Measurements from ENCODE around the gene PDGFD.
A peak's percentile ranks its signal among the peaks of the same experiment; 100 is the strongest.

The PDGFD gene

DNA sequence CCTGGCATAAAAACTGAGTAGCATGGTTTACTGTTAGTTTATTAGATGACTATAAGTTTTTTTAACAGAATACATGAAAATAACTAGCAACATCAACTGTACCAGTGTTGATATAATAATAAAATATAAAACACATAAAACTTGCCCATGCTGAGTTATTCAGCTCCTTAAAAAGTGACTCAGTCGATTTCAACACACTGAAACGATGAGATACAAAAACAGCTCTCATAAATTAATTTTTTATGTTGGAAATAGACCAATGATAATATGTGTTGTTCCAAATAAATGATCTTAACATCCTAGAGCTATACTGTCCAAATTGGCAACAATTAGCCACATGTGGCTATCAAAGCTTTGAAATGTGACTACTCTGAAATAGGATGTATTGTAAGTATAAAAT is 15.9 kb downstream of the PDGFD start:
- DNase-seq = no peak
- in situ Hi-C loops (cut with MboI; ENCODE audit: low pct_unique_long_range_greater_than_20kb, low sequenced_read_pairs) = no loop called here

DNA sequence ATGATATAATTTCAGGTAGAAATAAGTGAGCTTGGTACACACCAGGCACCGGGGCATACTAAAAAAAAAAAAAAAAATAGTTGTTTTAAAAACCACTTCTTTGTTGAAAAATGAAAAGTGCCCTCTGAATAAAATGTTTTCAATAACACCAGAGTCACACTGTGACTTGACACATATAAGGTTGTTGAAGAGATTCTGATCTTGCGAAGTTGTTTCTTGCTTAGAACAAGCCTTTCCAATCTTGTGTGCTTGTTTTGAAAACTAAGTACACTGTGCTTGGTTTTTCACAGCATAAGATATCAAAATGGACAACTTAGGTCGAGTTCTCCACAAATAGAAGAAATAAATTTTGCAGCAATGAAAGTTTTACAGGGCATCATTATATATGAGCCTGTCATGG is 17.0 kb downstream of the PDGFD start:
- no peak for DNase-seq

DNA sequence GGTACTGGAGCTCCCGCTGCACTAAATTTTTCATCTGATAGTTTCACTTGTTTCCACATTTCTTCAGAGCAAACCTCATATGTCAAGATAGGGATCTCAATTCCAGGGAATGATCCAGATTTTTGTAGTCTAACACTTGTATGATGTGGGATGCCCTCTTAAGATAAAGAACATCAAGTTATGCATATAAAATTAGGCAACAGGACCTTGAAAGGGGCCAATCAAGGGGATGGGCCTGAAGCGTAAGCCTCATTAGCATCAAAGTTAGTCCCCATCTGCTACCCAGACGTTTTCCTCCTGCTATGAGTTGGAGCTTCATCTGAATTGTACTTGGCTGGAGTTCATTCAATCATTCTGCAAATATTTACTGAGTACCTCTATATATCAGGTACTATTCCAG is 17.5 kb downstream of the PDGFD start:
- DNase-seq = no peak

More for the DNA sequence above, 17.0 kb downstream of the PDGFD start:
- in situ Hi-C loops (cut with MboI; ENCODE audit: low pct_unique_long_range_greater_than_20kb, low sequenced_read_pairs) = no loop called here

DNA sequence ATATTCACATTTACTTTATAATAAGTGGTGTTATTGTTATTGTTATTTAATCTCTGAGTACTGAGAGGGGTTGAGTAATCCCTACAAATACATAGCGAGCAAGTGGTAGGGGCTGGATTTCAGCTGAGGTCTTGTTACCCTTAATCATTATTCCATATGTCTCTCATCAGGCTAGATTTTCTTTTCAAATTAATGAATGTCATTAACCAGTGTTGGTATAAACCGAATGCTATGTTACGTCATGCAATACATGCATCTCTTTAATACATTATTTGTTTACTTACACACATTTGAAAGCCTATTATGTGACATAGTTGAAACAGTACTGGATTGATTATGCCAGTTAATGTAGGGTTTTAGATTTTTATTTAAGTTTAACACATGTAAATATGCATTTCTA is 18.9 kb downstream of the PDGFD start:
- DNase-seq = no peak
- in situ Hi-C loops (cut with MboI; ENCODE audit: low pct_unique_long_range_greater_than_20kb, low sequenced_read_pairs) = no loop called here

More for the DNA sequence above, 17.5 kb downstream of the PDGFD start:
- in situ Hi-C loops (cut with MboI; ENCODE audit: low pct_unique_long_range_greater_than_20kb, low sequenced_read_pairs) = no loop called here

DNA sequence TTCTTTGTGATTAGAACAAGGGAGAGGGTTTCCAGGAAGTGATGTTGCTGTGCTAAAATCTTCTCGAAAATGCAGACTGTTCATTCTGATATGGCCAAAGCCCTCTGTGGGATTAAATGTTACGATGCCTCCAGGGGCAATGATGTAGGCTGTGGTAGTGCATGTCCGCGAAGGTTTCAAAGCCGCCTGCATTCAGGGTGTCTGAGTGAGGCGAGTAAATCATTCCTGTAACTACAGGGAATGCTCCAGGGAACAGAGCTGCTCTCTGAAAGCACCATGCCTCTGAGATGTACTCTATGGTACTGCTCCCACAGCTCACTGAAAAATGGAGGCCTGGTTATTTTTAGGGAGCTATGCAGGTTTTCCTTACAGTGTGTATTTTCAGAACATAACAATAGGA is 21.2 kb downstream of the PDGFD start:
- in situ Hi-C loops (cut with MboI; ENCODE audit: low pct_unique_long_range_greater_than_20kb, low sequenced_read_pairs) = no loop called here
- no peak for DNase-seq

DNA sequence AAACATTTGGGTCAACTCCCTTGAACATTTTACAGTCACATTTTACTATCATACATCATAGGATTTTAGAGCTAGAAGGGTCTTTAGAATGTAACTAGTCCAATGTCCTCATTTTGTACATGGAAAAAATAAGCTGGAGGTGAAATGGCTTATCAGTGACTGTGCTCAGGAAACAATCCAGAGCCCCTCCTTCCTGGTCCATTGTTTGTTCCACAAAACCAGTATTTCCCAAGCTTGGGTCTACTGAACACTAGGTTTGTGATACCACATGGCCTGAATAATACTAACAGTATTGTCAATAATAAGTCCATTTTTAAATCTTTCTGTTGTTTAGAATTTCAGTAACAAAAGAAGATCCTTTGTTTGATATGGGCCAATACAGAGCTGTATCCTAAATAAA is 27.1 kb downstream of the PDGFD start:
- in situ Hi-C loops (cut with MboI; ENCODE audit: low pct_unique_long_range_greater_than_20kb, low sequenced_read_pairs) = no loop called here
- no peak for DNase-seq

DNA sequence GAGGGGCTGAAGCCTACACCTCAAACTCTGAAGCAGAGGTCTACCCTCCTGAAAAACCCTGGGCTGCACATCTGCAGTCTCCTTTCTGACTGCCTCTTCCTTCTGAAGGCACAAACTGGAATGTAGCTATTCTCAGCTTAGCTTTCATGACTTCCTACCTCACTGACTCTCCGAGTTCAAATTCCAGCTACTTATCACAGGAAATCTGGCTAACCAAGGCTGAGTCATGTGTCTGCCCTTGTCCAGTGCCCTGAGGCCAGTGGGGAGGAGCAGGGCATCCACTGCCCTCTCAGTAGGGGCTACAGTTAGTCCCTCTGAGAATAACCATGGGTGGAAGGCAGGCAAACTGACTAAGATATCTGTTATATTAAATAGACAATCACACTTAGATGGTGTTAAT is 29.2 kb downstream of the PDGFD start:
- in situ Hi-C loops (cut with MboI; ENCODE audit: low pct_unique_long_range_greater_than_20kb, low sequenced_read_pairs) = no loop called here
- DNase-seq = no peak

DNA sequence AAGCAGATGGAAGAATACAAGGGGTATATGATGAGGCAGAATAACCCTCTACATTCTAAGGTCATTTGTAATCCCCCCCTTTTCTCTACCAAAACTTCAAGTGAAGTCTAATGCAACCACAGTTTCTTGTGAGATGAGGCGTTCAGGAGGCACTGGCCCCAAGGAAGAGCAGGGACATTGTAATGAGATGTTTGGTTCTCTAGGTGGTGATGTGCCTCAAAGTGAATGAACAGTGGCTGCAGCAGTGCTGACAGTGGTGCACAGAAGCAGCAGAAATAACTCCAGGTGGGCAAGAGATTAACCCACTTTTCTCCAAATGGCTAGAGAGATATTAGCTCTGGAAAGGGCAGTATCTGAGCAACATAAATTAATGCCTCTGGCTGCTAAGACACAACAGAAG is 33.8 kb downstream of the PDGFD start:
- no peak for DNase-seq
- in situ Hi-C loops (cut with MboI; ENCODE audit: low pct_unique_long_range_greater_than_20kb, low sequenced_read_pairs) = no loop called here

DNA sequence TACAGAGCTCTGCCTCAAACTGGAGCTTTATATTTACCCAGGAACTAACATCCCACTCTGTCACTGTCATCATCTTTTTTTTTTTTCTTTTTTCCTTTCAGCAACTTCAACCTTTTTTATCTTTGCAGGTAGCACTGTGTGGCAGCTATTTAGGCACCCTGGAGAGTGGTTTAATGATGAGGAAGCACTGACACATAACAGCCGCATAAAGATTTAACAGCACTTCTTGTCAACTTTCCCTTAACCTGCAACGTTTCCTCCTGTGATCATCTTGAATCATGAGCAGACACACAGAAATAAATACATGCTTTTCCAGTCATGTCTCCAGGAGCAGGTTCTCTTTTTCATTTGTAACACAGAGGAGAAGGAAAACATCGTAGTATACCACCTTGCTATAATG is 34.8 kb downstream of the PDGFD start:
- no peak for DNase-seq
- in situ Hi-C loops (cut with MboI; ENCODE audit: low pct_unique_long_range_greater_than_20kb, low sequenced_read_pairs) = no loop called here

DNA sequence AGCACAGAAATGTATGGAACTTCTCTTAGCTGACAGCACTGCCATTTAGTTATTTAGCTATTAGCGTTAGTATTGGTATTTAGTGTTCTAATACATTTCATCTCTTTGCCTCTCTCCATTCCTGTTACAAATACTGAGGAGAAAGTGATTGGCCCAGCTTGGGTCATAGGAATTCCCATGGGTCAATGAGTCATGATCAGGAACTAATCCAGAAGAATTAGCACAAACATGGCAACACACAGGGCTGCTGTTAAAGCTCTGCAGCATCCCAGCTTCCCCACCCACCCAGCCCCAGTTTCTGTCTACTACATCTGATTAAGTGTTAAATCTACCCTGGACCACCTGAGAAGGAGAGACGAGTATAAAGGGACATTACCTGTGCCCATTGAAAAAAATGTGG is 36.1 kb downstream of the PDGFD start:
- in situ Hi-C loops (cut with MboI; ENCODE audit: low pct_unique_long_range_greater_than_20kb, low sequenced_read_pairs) = no loop called here
- no peak for DNase-seq

DNA sequence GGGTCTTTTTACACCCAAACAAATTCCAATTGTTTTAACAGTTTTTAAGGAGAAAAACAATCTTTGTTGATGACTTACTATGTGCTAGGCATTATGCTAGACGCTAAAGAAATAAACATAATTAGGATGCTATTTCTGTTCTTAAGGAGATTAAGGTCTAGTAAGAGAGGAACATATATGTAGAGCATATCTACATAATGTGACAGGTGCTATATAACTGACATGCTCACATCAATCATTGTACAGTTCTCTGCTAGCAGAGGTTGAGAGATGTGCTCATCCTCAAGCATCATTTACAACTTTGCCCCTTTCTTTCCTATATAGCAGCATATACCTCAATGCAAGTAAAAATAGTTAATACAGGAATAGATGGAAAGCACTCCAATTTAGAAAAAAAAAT is 37.5 kb downstream of the PDGFD start:
- DNase-seq = no peak
- in situ Hi-C loops (cut with MboI; ENCODE audit: low pct_unique_long_range_greater_than_20kb, low sequenced_read_pairs) = no loop called here

DNA sequence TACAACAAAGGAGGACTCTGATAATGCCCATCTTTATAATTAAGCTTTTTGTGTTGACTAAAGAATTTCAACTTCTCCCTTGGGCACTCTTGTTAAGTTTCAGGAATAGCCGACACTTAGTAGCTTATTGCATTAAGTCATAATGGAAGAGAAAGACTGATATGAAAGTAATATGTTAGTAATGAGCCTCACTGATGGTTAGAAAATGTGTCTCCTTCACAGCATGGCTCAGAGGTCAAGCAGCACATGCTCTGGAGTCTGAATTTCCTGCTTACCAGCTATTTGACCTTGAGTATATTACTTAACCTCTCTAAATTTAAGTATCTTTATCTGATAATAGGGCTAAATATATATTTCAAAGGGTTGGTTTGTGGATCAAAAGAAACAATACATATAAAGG is 39.0 kb downstream of the PDGFD start:
- no peak for DNase-seq
- in situ Hi-C loops (cut with MboI; ENCODE audit: low pct_unique_long_range_greater_than_20kb, low sequenced_read_pairs) = no loop called here

DNA sequence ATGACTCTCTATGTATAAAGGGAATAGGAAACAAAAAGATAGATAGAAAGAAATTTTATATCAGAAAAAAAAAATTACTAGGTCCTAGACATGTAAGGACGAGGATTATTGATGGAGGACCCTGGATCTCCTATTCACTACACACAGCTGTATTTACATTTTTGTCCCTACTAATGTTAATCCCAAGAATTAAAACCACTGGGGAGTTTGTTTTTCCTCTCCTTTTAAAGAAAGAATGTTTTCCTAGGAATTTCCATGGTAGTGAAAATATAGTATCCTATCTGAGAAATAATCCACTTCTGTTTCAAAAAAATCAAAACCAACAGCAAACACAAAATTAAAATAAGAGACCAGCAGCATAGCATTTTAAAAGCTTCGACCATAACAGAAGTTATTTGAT is 41.1 kb downstream of the PDGFD start:
- no peak for DNase-seq
- in situ Hi-C loops (cut with MboI; ENCODE audit: low pct_unique_long_range_greater_than_20kb, low sequenced_read_pairs) = no loop called here

DNA sequence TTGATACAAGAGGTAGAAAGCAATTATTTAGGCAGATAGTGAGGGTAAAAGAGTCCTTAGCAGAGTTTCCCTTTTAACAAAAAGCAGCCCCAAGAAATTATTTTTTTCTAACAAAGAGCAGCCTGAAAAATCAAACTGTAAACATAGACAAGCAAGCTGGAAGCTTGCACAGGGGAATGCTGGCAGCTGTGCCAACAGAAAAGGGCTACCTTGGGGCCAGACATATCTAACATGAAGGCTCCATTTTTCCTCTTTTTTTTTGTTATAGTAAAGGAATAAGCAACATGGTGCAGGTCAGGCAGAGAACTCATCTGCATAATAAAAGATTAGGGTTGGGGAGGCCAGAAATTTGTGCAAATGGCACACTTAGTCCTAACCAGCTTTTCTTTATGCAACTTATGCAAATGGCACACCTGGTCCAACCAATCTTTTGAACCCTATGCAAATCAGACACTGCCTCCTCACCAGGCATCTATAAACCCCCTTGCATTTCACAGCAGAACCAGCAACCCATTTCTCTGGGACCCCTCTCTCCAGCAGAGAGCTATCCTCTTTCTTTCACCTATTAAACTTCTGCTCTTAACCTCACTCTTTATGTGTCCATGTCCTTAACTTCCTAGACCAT is 41.8 kb downstream of the PDGFD start:
- in situ Hi-C loops (cut with MboI; ENCODE audit: low pct_unique_long_range_greater_than_20kb, low sequenced_read_pairs) = no loop called here
- DNase-seq = no peak

DNA sequence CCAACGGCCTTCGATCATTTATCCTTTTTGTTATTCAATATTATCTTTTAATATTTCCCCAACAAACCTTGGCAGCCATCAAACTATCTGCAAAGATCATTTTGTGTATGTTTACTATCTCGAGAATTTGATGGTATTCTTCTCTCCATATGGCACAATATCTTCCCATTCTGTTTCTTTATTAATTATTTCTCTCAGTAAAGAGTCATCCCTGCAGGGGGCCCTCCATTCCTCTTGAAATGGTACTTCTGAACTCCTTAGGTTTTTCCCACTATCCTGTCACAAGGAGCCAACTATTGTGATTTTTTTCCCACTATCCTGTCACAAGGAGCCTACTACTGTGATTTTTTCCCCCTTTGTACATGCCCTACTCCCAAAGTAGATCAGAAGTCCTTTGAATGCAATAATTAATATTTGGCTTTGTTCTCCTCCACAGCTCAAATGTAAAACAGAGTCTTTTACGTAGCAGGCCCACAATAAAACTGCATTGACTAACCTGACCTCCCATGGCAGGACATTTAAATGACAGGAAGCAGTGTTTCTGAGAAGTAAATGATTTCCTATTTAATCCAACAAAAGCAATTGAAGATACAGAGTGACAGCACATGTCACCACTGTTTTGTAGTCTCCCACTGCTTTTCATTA is 43.3 kb downstream of the PDGFD start:
- DNase-seq = peak; percentile 18
- in situ Hi-C loops (cut with MboI; ENCODE audit: low pct_unique_long_range_greater_than_20kb, low sequenced_read_pairs) = no loop called here

DNA sequence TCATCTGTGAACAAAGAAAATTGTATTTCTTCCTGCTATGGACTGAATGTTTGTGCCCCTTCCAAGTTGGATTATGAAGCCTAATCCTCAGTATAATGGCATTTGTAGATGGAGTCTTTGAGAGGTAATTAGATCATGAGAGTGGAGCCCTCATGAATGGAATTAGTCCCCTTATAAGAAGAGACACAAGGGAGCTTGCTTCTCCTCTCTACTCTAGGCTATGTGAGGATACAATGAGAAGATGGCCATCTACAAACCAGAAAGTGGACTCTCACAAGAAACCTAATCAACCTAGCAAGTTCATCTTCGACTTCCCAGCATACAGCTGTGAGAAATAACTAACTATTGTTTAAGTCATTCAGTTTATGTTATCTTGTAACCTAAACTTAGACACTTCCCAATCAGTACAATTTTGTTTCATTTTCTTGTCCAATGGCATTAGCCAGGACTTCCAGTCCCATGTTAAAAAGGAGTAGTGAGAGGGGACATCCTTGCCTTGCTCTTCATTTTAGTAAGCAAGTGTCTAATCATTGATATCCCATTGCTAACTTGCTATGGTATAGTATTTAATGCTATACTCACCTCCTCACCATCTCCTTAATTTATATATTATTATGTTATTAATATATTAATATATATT is 45.7 kb downstream of the PDGFD start:
- in situ Hi-C loops (cut with MboI; ENCODE audit: low pct_unique_long_range_greater_than_20kb, low sequenced_read_pairs) = no loop called here
- DNase-seq = peak; percentile 34

DNA sequence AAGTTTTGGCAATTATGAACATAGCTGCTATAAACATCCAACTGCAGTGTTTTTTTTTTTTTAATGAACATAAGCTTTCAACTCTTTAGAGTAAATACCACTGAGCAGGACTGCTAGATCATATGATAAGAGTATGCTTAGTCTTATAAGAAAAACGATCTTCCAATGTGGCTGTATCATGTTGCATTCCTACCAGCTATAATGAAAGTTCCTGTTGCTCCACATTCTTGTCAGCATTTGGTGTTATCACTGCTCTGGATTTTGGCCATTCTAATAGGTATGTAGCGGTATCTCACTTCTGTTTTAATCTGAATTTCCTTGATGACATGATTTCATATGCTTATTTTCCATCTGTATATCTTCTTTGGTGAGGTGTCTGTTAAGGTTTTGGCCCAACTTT is 50.4 kb downstream of the PDGFD start:
- in situ Hi-C loops (cut with MboI; ENCODE audit: low pct_unique_long_range_greater_than_20kb, low sequenced_read_pairs) = no loop called here

DNA sequence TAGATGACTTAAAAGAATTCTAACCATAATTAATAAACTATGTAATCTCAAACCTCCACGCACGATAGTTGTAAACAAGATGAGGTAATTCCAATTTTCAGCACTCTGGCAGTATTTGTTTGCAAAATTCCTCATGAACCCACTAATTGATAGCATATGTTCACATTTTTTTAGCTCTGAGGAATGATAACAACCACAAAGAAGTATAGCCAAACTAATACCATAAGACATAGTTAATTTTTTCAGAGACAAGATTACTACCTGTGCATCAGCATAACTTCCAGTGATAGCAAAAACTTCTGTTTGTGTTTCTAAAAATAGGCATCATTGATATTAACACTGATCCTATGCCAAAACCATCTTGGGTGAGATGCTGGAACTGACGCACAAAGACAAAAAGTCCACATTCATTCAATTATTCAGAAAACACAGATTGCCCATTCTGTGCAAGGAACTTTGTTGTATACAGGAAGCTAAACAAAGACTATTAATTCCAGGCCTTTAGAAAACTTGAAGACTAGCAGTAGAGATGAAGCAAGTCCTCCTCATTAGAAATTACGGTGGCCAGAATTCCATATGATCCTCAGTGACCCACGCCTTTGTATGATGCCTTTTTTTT is 57.7 kb downstream of the PDGFD start:
- no peak for DNase-seq
- in situ Hi-C loops (cut with MboI; ENCODE audit: low pct_unique_long_range_greater_than_20kb, low sequenced_read_pairs) = no loop called here

More for the DNA sequence above, 50.4 kb downstream of the PDGFD start:
- DNase-seq = no peak

DNA sequence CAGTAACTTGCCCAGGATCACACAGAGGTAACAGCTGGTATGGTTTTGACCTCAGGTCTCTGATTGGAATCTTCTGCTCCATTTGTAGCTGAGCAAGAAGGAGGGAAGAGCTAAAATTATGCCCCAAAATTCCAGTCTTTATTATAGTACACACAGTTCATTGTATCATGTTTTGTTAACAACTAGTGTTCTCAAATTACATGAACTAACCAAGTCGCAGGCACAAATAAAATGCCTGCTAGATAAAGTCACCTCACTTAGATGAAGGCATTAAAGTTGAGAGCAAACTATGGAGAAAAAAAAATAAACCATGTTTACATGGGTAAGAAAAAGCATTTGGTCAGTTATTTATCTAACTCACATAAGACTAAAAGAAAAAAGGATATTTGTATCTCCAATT is 58.8 kb downstream of the PDGFD start:
- in situ Hi-C loops (cut with MboI; ENCODE audit: low pct_unique_long_range_greater_than_20kb, low sequenced_read_pairs) = no loop called here
- DNase-seq = no peak

DNA sequence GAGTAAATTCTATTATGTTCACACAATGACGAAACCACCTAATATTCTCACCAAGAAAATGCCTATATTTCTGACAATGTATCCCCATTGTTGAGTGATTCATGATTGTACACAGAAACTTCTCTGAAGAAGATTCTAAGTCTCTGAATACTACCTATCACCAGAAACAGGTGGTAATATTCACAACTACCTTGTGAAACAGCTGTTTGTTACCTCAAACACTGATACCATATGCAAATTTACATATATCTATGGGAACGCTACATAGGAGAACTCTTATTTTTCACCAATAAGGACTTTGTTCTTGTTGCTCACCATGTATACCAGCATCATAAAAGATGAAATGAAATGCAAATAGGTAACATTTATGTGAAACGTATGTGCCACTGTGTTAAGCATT is 59.3 kb downstream of the PDGFD start:
- DNase-seq = no peak
- in situ Hi-C loops (cut with MboI; ENCODE audit: low pct_unique_long_range_greater_than_20kb, low sequenced_read_pairs) = no loop called here

Data from KBM-7 (cell line).